ENCODE data around the gene ITPRIPL2. TPM values are rescaled to one million over a fixed set of nuclear protein-coding genes. Genes with fewer than 3 reads are reported as not detected.

ITPRIPL2 gene
- total RNA-seq (2022; extraction: Qiagen RNA extraction) = 12.8 to 15.9 TPM (median 15.6 TPM) in 5 replicates

GRCh38 chr16:19113577-19114358 lies at the start of gene ITPRIPL2:
Gene ITPRIPL2 (plus strand): TSS chr16:19113964. CDS start chr16:19114462, 498 bp downstream.

GRCh38 chr16:19067349-19068236 lies 46.2 kb upstream of the ITPRIPL2 start, which contains the start of gene COQ7:
Gene COQ7 (plus strand): TSS chr16:19067614. CDS start chr16:19067665, 51 bp downstream.

GRCh38 chr16:19167710-19168370 lies 54.1 kb downstream of the ITPRIPL2 start, which contains the start of gene SYT17:
Gene SYT17 (plus strand): TSS chr16:19168240. CDS start chr16:19168647, 407 bp downstream.

Other genes starting within 250 kb of the ITPRIPL2 start
- 14.4 to 21.4 TPM (median 19.2 TPM) in 5 replicates for gene SMG1, start 187.6 kb upstream of the ITPRIPL2 start, total RNA-seq (2022; extraction: Qiagen RNA extraction)
- 5.3 to 6.6 TPM (median 5.6 TPM) in 5 replicates for gene TMC7, start 130.0 kb upstream of the ITPRIPL2 start, total RNA-seq (2022; extraction: Qiagen RNA extraction)
- 22.6 to 26.4 TPM (median 23.4 TPM) in 5 replicates for gene COQ7, start 46.4 kb upstream of the ITPRIPL2 start, total RNA-seq (2022; extraction: Qiagen RNA extraction)
- 10.1 to 12.1 TPM (median 11.8 TPM) in 5 replicates for gene SYT17, start 54.3 kb downstream of the ITPRIPL2 start, total RNA-seq (2022; extraction: Qiagen RNA extraction)
- gene CLEC19A, start 171.8 kb downstream of the ITPRIPL2 start, total RNA-seq (2022; extraction: Qiagen RNA extraction) = 0.08 to 0.37 TPM (median 0.09 TPM) in 5 replicates